DND-41 (cell line): ENCODE measurements around the gene KLK1.
"Not testable (repeated sequence)": the region's sequence is repeated elsewhere in the genome, so short reads cannot be mapped to it uniquely, and the experiment has no call there.

ENCODE experiments used
- ATAC-seq: fragments of 200-7000 bp; cut with Tn5 transposase; 3 replicates; pipeline ENCODE4 v1.9.1; 2021; ENCODE audit warnings: low read depth; ENCODE audit not compliant: insufficient read depth
- DNase-seq: peaks from one replicate; pipeline ENCODE4 v3.0.0-alpha.2; 2020
- H2AFZ ChIP-seq: 2 replicates; pipeline ENCODE4 v1.6.0; 2012; ENCODE audit warnings: low read depth, low read length
- H3K27ac ChIP-seq: 2 replicates; pipeline ENCODE4 v1.5.1; 2012; ENCODE audit warnings: low read length, inconsistent platforms
- H3K27me3 ChIP-seq: fragments of 200-600 bp; sonication (generic); 2 replicates; pipeline ENCODE4 v1.6.0; 2012; ENCODE audit warnings: low read length, mild to moderate bottlenecking, inconsistent platforms; ENCODE audit not compliant: insufficient read depth, poor library complexity
- H3K36me3 ChIP-seq: 2 replicates; pipeline ENCODE4 v1.5.1; 2012; ENCODE audit warnings: low read length, inconsistent platforms; ENCODE audit not compliant: insufficient read depth
- H3K4me1 ChIP-seq: 2 replicates; pipeline ENCODE4 v1.5.1; 2012; ENCODE audit warnings: mild to moderate bottlenecking, low read length; ENCODE audit not compliant: insufficient read depth
- H3K4me2 ChIP-seq: 2 replicates; pipeline ENCODE4 v1.6.0; 2012; ENCODE audit warnings: mild to moderate bottlenecking, moderate library complexity, low read length, inconsistent platforms; ENCODE audit not compliant: insufficient read depth
- H3K4me3 ChIP-seq, 2 experiments: fragments of 200-600 bp in 1 of 2; shearing (Covaris generic) in 1 of 2; 2 replicates each; pipeline ENCODE4 v1.5.1; 2012 to 2016; ENCODE audit warnings: inconsistent platforms in 2 of 2, low read length in 2 of 2, mild to moderate bottlenecking in 2 of 2, low read depth in 1 of 2, moderate library complexity in 1 of 2
- H3K79me2 ChIP-seq: 2 replicates; pipeline ENCODE4 v1.6.0; 2012; ENCODE audit warnings: low read length, inconsistent platforms; ENCODE audit not compliant: insufficient read depth
- H3K9ac ChIP-seq: 2 replicates; pipeline ENCODE4 v1.6.0; 2012; ENCODE audit warnings: low read depth, mild to moderate bottlenecking, inconsistent platforms, low read length, moderate library complexity
- H3K9me3 ChIP-seq: 2 replicates; pipeline ENCODE4 v1.5.1; 2012; ENCODE audit warnings: low read length, moderate library complexity, mild to moderate bottlenecking, inconsistent platforms; ENCODE audit not compliant: insufficient read depth, severe bottlenecking
- H4K20me1 ChIP-seq: 2 replicates; pipeline ENCODE4 v1.6.0; 2012; ENCODE audit warnings: low read length; ENCODE audit not compliant: insufficient read depth
- CTCF ChIP-seq: IDR thresholded peaks from 2 replicates; pipeline ENCODE4 v1.5.1; 2012; ENCODE audit warnings: borderline replicate concordance, low read length, moderate library complexity, mild to moderate bottlenecking; ENCODE audit not compliant: poor library complexity, severe bottlenecking; ENCODE audit errors: extremely low read depth
- EZH2 ChIP-seq: IDR thresholded peaks from 3 replicates; pipeline ENCODE4 v1.6.1; 2012; ENCODE audit warnings: borderline replicate concordance, low read depth, mild to moderate bottlenecking, moderate library complexity, low read length, inconsistent platforms; ENCODE audit not compliant: severe bottlenecking

The KLK1 gene

GRCh38 chr19:50790922-50791467 is 32.6 kb downstream of the KLK1 start:
- Histone ChIP-seq H3K79me2 (no peaks in the 10 kb centered on the region), H3K9me3 (no peaks in the 10 kb centered on the region), H4K20me1 (peaks cover 43% of the 10 kb centered on the region), H3K4me1 (no peaks in the 10 kb centered on the region), H3K4me2 (no peak overlapping the region), H3K27me3 (no peaks in the 10 kb centered on the region), H3K4me3 (no peak overlapping the region), H3K9ac (no peak overlapping the region), H3K36me3 (peaks cover 9% of the 10 kb centered on the region), H2AFZ (no peak overlapping the region), H3K27ac (no peak overlapping the region)
- ATAC-seq (no peak), DNase-seq (no peak)
- TF ChIP-seq CTCF (no peak), EZH2 (no peak)

- no peak for TF ChIP-seq EZH2
- no peak for TF ChIP-seq CTCF
- no peak for ATAC-seq
- Histone ChIP-seq H3K4me2 (no peak within 1 kb of the TSS), H3K36me3 (peaks cover 3% of the 10 kb centered on the region; the same call in 1 of the 2 replicates), H2AFZ (no peak within 1 kb of the TSS), H3K9me3 (no peaks in the 10 kb centered on the region), H3K79me2 (no peaks in the 10 kb centered on the region), H3K9ac (no peak within 1 kb of the TSS), H3K27ac (no peak within 1 kb of the TSS), H4K20me1 (peaks cover 37% of the 10 kb centered on the region), H3K27me3 (no peaks in the 10 kb centered on the region), H3K4me1 (no peaks in the 10 kb centered on the region), H3K4me3 (no peak within 1 kb of the TSS)
- DNase-seq: no peak
These were observed 33.2 kb downstream of the KLK1 start, which contains the start of gene ACP4 for GRCh38 chr19:50790396-50790795. Gene ACP4 (plus strand): TSS chr19:50790415. CDS start chr19:50790415, 0 bp downstream.

GRCh38 chr19:50785329-50785728 is 38.3 kb downstream of the KLK1 start:
- no peak for ATAC-seq
- TF ChIP-seq CTCF (no peak), EZH2 (no peak)
- DNase-seq: no peak
- Histone ChIP-seq H3K36me3 (no peaks in the 10 kb centered on the region), H3K79me2 (no peaks in the 10 kb centered on the region), H3K9me3 (no peaks in the 10 kb centered on the region), H3K27ac (no peak overlapping the region), H4K20me1 (peaks cover 10% of the 10 kb centered on the region; the same call in 1 of the 2 replicates), H3K9ac (no peak overlapping the region), H3K4me3 (no peak overlapping the region), H2AFZ (no peak overlapping the region), H3K4me1 (no peaks in the 10 kb centered on the region), H3K27me3 (peaks cover under 1% of the 10 kb centered on the region), H3K4me2 (no peak overlapping the region)

- no peak overlapping the region for H3K4me3 ChIP-seq
- H3K4me2 ChIP-seq: no peak overlapping the region
- DNase-seq (no peak), ATAC-seq (no peak)
- no peaks in the 10 kb centered on the region for H3K79me2 ChIP-seq
- H3K36me3 ChIP-seq: no peaks in the 10 kb centered on the region
- TF ChIP-seq EZH2: no peak
- no peak for TF ChIP-seq CTCF
- H3K9me3 ChIP-seq: no peaks in the 10 kb centered on the region
- H3K4me1 ChIP-seq: no peaks in the 10 kb centered on the region
- no peak overlapping the region for H3K9ac ChIP-seq
- H4K20me1 ChIP-seq: peaks cover 5% of the 10 kb centered on the region; the same call in 1 of the 2 replicates
- H3K27ac ChIP-seq: no peak overlapping the region
- peaks cover 4% of the 10 kb centered on the region for H3K27me3 ChIP-seq
- H2AFZ ChIP-seq: no peak overlapping the region
These were observed 38.9 kb downstream of the KLK1 start for GRCh38 chr19:50784710-50785109.

- H2AFZ ChIP-seq, H3K4me2 ChIP-seq: not testable (repeated sequence)
These were observed 39.8 kb downstream of the KLK1 start for GRCh38 chr19:50783848-50784152.

More at GRCh38 chr19:50783848-50784152, 39.8 kb downstream of the KLK1 start:
- not testable (repeated sequence) for H4K20me1 ChIP-seq, H3K36me3 ChIP-seq, H3K9ac ChIP-seq, H3K79me2 ChIP-seq, H3K27me3 ChIP-seq, H3K4me3 ChIP-seq, ATAC-seq, H3K4me1 ChIP-seq, DNase-seq, H3K27ac ChIP-seq, H3K9me3 ChIP-seq
